ENCODE results near the gene COMMD1.

COMMD1 gene

GRCh38 chr2:61966087-61966727 lies 60.7 kb downstream of the COMMD1 start:
- Mint-ChIP-seq H3K36me3 (ENCODE audit: low read depth) (no peaks in the 10 kb centered on the region), H3K4me1 (ENCODE audit: low read depth) (no peaks in the 10 kb centered on the region), H3K4me3 (no peak overlapping the region), H3K9me3 (no peaks in the 10 kb centered on the region), H3K27me3 (ENCODE audit: low read depth) (no peaks in the 10 kb centered on the region), H3K27ac (no peak overlapping the region)
- no peak for DNase-seq (ENCODE audit: low spot score)

DNA sequence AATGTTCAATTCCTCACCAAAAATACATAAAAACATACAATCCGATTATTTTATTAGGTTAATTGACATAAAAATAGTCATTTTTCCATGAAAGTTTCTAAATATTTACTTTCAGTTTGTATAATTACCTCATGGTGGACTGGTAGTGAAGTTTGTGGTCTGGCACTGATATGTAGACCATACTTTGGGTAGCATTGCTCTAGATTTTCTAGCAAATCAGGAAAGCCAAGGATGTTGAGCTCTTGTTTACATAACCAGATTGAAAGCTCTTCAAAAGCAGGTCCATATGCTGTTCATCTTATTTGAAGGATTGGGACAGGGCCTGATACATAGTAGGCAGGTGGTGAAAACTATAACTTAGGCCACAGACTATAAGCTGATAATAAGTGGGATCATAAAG lies 61.8 kb downstream of the COMMD1 start:
- Mint-ChIP-seq H3K4me3 (no peak overlapping the region), H3K9me3 (no peaks in the 10 kb centered on the region), H3K4me1 (ENCODE audit: low read depth) (no peaks in the 10 kb centered on the region), H3K36me3 (ENCODE audit: low read depth) (no peaks in the 10 kb centered on the region), H3K27ac (no peak overlapping the region), H3K27me3 (ENCODE audit: low read depth) (no peaks in the 10 kb centered on the region)
- no peak for DNase-seq (ENCODE audit: low spot score)

DNA sequence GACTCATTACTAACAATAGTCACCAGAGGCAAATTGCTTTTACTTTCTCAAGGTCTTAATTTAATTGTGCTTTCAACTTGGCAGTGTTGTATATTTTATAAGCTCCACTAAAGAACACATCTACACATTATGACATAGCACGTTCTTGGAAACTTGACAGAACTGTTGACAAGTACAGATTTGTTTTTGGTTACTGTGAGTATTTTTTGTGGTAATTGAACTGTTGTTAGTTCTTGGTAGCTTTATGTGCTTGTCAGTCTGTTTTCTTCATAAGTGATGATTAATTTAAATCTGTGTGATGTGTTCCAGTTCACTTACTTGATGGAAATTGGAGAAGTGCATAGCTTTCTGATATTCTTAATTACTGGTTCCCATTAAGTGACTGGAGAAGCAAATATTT lies 63.9 kb downstream of the COMMD1 start:
- Mint-ChIP-seq H3K9me3 (no peaks in the 10 kb centered on the region), H3K27ac (no peak overlapping the region), H3K4me3 (no peak overlapping the region), H3K4me1 (ENCODE audit: low read depth) (no peaks in the 10 kb centered on the region), H3K36me3 (ENCODE audit: low read depth) (no peaks in the 10 kb centered on the region), H3K27me3 (ENCODE audit: low read depth) (no peaks in the 10 kb centered on the region)
- DNase-seq (ENCODE audit: low spot score) = no peak

GRCh38 chr2:61970807-61971556 lies 65.5 kb downstream of the COMMD1 start:
- Mint-ChIP-seq H3K4me1 (ENCODE audit: low read depth) (no peaks in the 10 kb centered on the region), H3K27ac (no peak overlapping the region), H3K9me3 (no peaks in the 10 kb centered on the region), H3K36me3 (ENCODE audit: low read depth) (no peaks in the 10 kb centered on the region), H3K4me3 (no peak overlapping the region), H3K27me3 (ENCODE audit: low read depth) (no peaks in the 10 kb centered on the region)
- no peak for DNase-seq (ENCODE audit: low spot score)

- Mint-ChIP-seq H3K9me3 (peaks cover 14% of the 10 kb centered on the region), H3K27me3 (ENCODE audit: low read depth) (no peaks in the 10 kb centered on the region), H3K4me1 (ENCODE audit: low read depth) (no peaks in the 10 kb centered on the region), H3K36me3 (ENCODE audit: low read depth) (peaks cover 4% of the 10 kb centered on the region), H3K4me3 (no peak overlapping the region), H3K27ac (no peak overlapping the region)
- no peak for DNase-seq (ENCODE audit: low spot score)
These were observed 73.0 kb downstream of the COMMD1 start for GRCh38 chr2:61978522-61978921.

- Mint-ChIP-seq H3K36me3 (ENCODE audit: low read depth) (peaks cover 4% of the 10 kb centered on the region), H3K27me3 (ENCODE audit: low read depth) (no peaks in the 10 kb centered on the region), H3K4me3 (no peak overlapping the region), H3K4me1 (ENCODE audit: low read depth) (no peaks in the 10 kb centered on the region), H3K27ac (no peak overlapping the region), H3K9me3 (peaks cover 14% of the 10 kb centered on the region)
- no peak for DNase-seq (ENCODE audit: low spot score)
These were observed 75.3 kb downstream of the COMMD1 start for GRCh38 chr2:61980758-61981157.

DNA sequence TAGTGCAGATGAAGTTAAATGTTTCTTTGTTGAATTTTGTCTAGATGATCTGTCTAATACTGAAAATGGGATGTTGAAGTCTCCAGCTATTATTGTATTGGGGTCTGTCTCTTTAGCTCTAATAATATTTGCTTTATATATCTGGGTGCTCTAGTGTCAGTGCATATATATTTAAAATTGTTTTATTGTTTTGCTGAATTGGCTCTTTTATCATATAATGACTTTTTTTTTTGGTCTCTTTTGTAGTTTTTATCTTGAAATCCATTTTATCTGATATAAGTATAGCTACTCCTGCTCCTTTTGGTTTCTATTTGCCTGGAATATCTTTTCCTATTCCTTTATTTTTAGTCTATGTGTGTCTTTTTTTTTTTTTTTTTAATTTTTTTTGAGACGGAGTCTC lies 79.2 kb downstream of the COMMD1 start:
- Mint-ChIP-seq H3K9me3 (peaks cover 14% of the 10 kb centered on the region), H3K36me3 (ENCODE audit: low read depth) (peaks cover 4% of the 10 kb centered on the region), H3K27me3 (ENCODE audit: low read depth) (no peaks in the 10 kb centered on the region), H3K27ac (no peak overlapping the region), H3K4me3 (no peak overlapping the region), H3K4me1 (ENCODE audit: low read depth) (peaks cover 1% of the 10 kb centered on the region)
- DNase-seq (ENCODE audit: low spot score) = no peak

- H3K36me3 Mint-ChIP-seq (ENCODE audit: low read depth) = no peaks in the 10 kb centered on the region
- H3K9me3 Mint-ChIP-seq = no peaks in the 10 kb centered on the region
- H3K27me3 Mint-ChIP-seq (ENCODE audit: low read depth) = no peaks in the 10 kb centered on the region
- peaks cover 1% of the 10 kb centered on the region for H3K4me1 Mint-ChIP-seq (ENCODE audit: low read depth)
- no peak for DNase-seq (ENCODE audit: low spot score)
- H3K27ac Mint-ChIP-seq = no peak overlapping the region
- no peak overlapping the region for H3K4me3 Mint-ChIP-seq
These were observed 83.2 kb downstream of the COMMD1 start for GRCh38 chr2:61988462-61989366.

DNA sequence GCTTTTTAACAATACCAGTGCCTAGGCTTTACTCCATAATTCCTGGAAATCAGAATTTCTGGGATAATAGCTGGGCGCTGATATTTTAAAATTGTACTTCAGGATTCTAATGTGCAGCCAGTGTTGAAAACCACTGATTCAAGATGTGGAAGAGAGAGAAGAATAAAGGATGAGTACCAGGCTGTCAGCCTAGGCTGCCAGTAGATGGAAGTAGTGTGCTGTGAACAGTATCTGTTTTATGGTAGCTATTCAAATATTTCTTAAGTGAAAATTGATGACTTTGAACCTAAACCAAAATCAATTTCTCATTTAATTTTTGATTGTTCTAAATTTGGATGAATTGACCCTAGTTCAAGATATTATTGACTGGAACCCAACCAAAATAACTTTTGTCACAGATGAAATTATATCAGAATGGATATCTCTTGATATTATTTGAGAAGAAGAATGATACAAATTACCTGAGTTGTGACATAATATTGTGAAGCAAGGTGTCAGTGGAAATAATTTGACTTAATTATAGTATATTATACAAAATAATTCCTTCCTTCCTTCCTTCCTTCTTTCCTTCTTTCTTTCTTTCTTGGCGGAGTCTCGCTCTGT lies 88.0 kb downstream of the COMMD1 start:
- Mint-ChIP-seq H3K36me3 (ENCODE audit: low read depth) (no peaks in the 10 kb centered on the region), H3K27ac (no peak overlapping the region), H3K4me3 (no peak overlapping the region), H3K9me3 (no peaks in the 10 kb centered on the region), H3K27me3 (ENCODE audit: low read depth) (no peaks in the 10 kb centered on the region), H3K4me1 (ENCODE audit: low read depth) (peaks cover 12% of the 10 kb centered on the region)
- DNase-seq (ENCODE audit: low spot score) = no peak

DNA sequence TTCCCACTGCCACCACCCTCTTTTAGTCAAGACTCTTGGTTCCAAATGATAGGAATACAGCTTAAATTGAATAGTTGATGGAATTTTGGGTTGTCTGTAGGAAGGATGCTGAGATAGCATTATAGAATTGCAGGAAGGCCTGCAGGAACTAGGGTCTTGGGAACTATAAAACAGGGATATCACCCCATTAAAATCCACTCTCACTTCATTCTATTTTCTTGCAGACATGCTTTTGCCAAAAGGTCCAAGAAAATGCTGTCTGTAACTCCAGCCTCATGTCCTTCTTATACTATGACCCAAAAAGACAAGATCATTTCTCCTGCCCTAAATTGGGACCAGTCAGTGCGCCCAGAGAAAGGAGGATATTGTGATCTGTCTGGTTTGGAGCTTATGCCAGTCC lies 89.1 kb downstream of the COMMD1 start:
- Mint-ChIP-seq H3K27ac (no peak overlapping the region), H3K4me3 (no peak overlapping the region), H3K36me3 (ENCODE audit: low read depth) (no peaks in the 10 kb centered on the region), H3K4me1 (ENCODE audit: low read depth) (peaks cover 12% of the 10 kb centered on the region), H3K27me3 (ENCODE audit: low read depth) (no peaks in the 10 kb centered on the region), H3K9me3 (no peaks in the 10 kb centered on the region)
- no peak for DNase-seq (ENCODE audit: low spot score)

DNA sequence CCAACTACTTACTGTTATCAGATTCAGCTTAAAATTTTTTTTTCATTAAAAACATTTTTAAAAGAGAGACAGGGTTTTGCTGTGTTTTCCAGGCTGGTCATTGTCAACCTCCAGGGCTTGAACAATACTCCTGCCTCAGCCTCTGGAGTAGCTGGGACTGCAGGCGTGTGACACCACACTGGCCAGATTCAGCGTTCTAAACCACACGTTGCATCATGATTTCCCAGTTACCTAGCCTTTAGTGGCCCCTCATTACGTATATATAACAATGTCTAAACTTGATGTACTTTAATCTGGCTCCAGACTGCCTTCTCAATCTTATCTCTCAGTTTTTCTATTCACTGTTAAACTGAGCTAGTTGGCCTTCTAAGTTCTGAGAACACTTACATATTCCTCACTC lies 89.6 kb downstream of the COMMD1 start:
- no peaks in the 10 kb centered on the region for H3K27me3 Mint-ChIP-seq (ENCODE audit: low read depth)

DNA sequence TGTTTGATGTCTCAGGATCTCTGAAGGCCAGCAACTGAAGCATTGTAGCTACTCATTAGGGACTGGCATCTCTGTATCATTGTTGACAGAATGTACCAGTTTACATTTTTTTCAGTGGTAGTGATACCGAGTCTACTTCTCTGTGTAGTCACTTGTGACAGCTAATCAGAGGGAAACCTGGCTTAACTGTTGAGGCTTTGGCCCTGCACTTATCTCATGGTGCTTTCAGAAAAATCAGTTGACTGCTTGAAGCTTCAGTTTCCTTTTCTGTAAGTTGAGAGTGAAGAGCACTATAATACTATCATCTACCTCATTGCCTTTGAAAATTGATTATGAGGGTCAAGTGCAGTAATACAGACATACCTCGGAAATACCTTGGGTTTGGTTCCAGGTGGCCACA lies 90.0 kb downstream of the COMMD1 start:
- Mint-ChIP-seq H3K4me1 (ENCODE audit: low read depth) (peaks cover 12% of the 10 kb centered on the region), H3K9me3 (no peaks in the 10 kb centered on the region), H3K27ac (no peak overlapping the region), H3K36me3 (ENCODE audit: low read depth) (no peaks in the 10 kb centered on the region), H3K4me3 (no peak overlapping the region), H3K27me3 (ENCODE audit: low read depth) (no peaks in the 10 kb centered on the region)
- DNase-seq (ENCODE audit: low spot score) = no peak

More for the DNA sequence above, 89.6 kb downstream of the COMMD1 start:
- H3K27ac Mint-ChIP-seq = no peak overlapping the region
- H3K4me1 Mint-ChIP-seq (ENCODE audit: low read depth) = peaks cover 12% of the 10 kb centered on the region
- no peaks in the 10 kb centered on the region for H3K36me3 Mint-ChIP-seq (ENCODE audit: low read depth)
- H3K9me3 Mint-ChIP-seq = no peaks in the 10 kb centered on the region
- DNase-seq (ENCODE audit: low spot score) = no peak
- H3K4me3 Mint-ChIP-seq = no peak overlapping the region

GRCh38 chr2:61998426-61998825 lies 93.0 kb downstream of the COMMD1 start:
- Mint-ChIP-seq H3K27me3 (ENCODE audit: low read depth) (no peaks in the 10 kb centered on the region), H3K9me3 (no peaks in the 10 kb centered on the region), H3K4me3 (no peak overlapping the region), H3K4me1 (ENCODE audit: low read depth) (peaks cover 12% of the 10 kb centered on the region), H3K36me3 (ENCODE audit: low read depth) (no peaks in the 10 kb centered on the region), H3K27ac (no peak overlapping the region)
- no peak for DNase-seq (ENCODE audit: low spot score)

- DNase-seq (ENCODE audit: low spot score) = no peak
- Mint-ChIP-seq H3K4me1 (ENCODE audit: low read depth) (peaks cover 10% of the 10 kb centered on the region), H3K36me3 (ENCODE audit: low read depth) (no peaks in the 10 kb centered on the region), H3K27ac (no peak overlapping the region), H3K4me3 (no peak overlapping the region), H3K27me3 (ENCODE audit: low read depth) (no peaks in the 10 kb centered on the region), H3K9me3 (no peaks in the 10 kb centered on the region)
These were observed 95.1 kb downstream of the COMMD1 start for GRCh38 chr2:62000538-62000937.

Data from T-helper 2 cell treated with Interferon-gamma antibody and Interleukin-4, amounts not matched to agents 5 μg/mL and 100 μg/mL, for 36 hours (primary cell).